ENCODE data around the gene BTRC. TPM values are rescaled to one million over a fixed set of nuclear protein-coding genes. Genes with fewer than 3 reads are reported as not detected.

BTRC gene
- total and polyA plus RNA-seq, 7 donors: 6.1 to 19.3 (median 16.4) TPM

- H3K4me3 ChIP-seq: no peak overlapping the region
- DNase-seq: peak in 1 of 2 donors; percentile 38
- 39 to 48% (median 41%) methylated on average over 13 of the region's 13 CpGs for WGBS, 3 donors
- intact Hi-C loops (cut with DNase I): no loop called here
- H3K9me3 ChIP-seq: no peaks in the 10 kb centered on the region
- peaks cover 5% of the 10 kb centered on the region for H3K4me1 ChIP-seq
- peak; percentile 81 to 93 (median 88) for ATAC-seq
- H3K27me3 ChIP-seq (ENCODE audit: insufficient read depth in 3 of 3, low read length in 2 of 3): no peaks in the 10 kb centered on the region
- H3K36me3 ChIP-seq (ENCODE audit: insufficient read depth in 1 of 2, low read depth in 1 of 2): peaks cover 0 to 10% of the 10 kb centered on the region in 2 donors
- TF ChIP-seq, protein P1, sequence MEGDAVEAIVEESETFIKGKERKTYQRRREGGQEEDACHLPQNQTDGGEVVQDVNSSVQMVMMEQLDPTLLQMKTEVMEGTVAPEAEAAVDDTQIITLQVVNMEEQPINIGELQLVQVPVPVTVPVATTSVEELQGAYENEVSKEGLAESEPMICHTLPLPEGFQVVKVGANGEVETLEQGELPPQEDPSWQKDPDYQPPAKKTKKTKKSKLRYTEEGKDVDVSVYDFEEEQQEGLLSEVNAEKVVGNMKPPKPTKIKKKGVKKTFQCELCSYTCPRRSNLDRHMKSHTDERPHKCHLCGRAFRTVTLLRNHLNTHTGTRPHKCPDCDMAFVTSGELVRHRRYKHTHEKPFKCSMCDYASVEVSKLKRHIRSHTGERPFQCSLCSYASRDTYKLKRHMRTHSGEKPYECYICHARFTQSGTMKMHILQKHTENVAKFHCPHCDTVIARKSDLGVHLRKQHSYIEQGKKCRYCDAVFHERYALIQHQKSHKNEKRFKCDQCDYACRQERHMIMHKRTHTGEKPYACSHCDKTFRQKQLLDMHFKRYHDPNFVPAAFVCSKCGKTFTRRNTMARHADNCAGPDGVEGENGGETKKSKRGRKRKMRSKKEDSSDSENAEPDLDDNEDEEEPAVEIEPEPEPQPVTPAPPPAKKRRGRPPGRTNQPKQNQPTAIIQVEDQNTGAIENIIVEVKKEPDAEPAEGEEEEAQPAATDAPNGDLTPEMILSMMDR (IDR thresholded peaks at IDR 0.05): no peak
- peak overlapping the region; percentile 73 for H3K27ac ChIP-seq
Observed at GRCh38 chr10:101595591-101596433, 241.8 kb downstream of the BTRC start.

GRCh38 chr10:101597091-101597900 lies 243.3 kb downstream of the BTRC start:
- Histone ChIP-seq H3K27me3 (ENCODE audit: insufficient read depth in 3 of 3, low read length in 2 of 3) (no peaks in the 10 kb centered on the region), H3K4me1 (peaks cover 5% of the 10 kb centered on the region), H3K4me3 (no peak overlapping the region), H3K36me3 (ENCODE audit: insufficient read depth in 1 of 2, low read depth in 1 of 2) (peaks cover 0 to 10% of the 10 kb centered on the region in 2 donors), H3K27ac (no peak overlapping the region), H3K9me3 (no peaks in the 10 kb centered on the region)
- no peak for ATAC-seq
- WGBS, 3 donors: 78 to 86% (median 82%) methylated on average over 14 of the region's 14 CpGs
- TF ChIP-seq, protein P1 (IDR thresholded peaks at IDR 0.05): no peak
- peak in 1 of 2 donors; percentile 12 for DNase-seq
- intact Hi-C loops (cut with DNase I): no loop called here

DNA sequence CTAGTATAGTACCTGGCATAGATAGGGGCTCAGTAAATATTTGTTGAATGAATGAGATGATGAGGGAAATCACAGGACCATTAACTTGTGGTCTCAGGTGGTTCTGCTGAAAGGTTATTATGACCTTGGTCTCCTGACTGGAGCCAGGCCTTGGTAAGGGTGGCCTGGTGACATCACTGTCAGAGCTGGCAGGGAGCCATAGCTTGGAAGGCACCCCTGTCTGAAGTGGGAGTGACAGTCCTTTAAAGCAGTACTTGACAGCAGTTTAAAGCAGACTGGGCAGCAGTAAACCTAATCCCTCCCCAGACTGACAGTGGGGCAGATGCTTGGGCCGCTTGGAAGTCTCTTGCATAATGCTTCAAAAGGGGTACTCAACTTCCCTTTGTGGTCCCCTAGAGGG lies 247.6 kb downstream of the BTRC start:
- Histone ChIP-seq H3K9me3 (no peaks in the 10 kb centered on the region), H3K4me1 (no peaks in the 10 kb centered on the region), H3K4me3 (no peak overlapping the region), H3K27me3 (ENCODE audit: insufficient read depth in 3 of 3, low read length in 2 of 3) (no peaks in the 10 kb centered on the region), H3K27ac (no peak overlapping the region), H3K36me3 (ENCODE audit: insufficient read depth in 1 of 2, low read depth in 1 of 2) (peaks cover 0 to 28% of the 10 kb centered on the region in 2 donors)
- TF ChIP-seq, protein P1 (IDR thresholded peaks at IDR 0.05): no peak
- 76 to 80% (median 79%) methylated on average over 1 of the region's 1 CpG for WGBS, 3 donors
- DNase-seq (no peak), ATAC-seq (peak in 1 of 4 donors; percentile 25)
- intact Hi-C loops (cut with DNase I): loop anchor here in 1 of 2 donors (5.0 kb wide), 1 partner anchor 106 kb away; no protein-coding TSS in a partner anchor

GRCh38 chr10:101602761-101603398 lies 248.9 kb downstream of the BTRC start:
- ATAC-seq (peak; percentile 86 to 94 (median 90)), DNase-seq (peak; percentile 70 to 86)
- Histone ChIP-seq H3K36me3 (ENCODE audit: insufficient read depth in 1 of 2, low read depth in 1 of 2) (peaks cover 0 to 36% of the 10 kb centered on the region in 2 donors), H3K9me3 (no peaks in the 10 kb centered on the region), H3K27ac (no peak overlapping the region), H3K4me3 (no peak overlapping the region), H3K4me1 (no peaks in the 10 kb centered on the region), H3K27me3 (ENCODE audit: insufficient read depth in 3 of 3, low read length in 2 of 3) (no peaks in the 10 kb centered on the region)
- intact Hi-C loops (cut with DNase I): loop anchor here (1.0 to 5.0 kb wide), 3 partner anchors 104 to 178 kb away; no protein-coding TSS in a partner anchor
- 44 to 60% (median 45%) methylated on average over 6 of the region's 6 CpGs for WGBS, 3 donors
- TF ChIP-seq, protein P1 (IDR thresholded peaks at IDR 0.05): peak; percentile 87

Other genes with a start within 250 kb of the BTRC start
- not detected for gene TLX1, start 222.9 kb upstream of the BTRC start, total RNA-seq
- gene TLX1, start 222.9 kb upstream of the BTRC start, polyA plus RNA-seq: not detected
- 10 to 100 TPM in 1 of 4 donors, 1 to 10 TPM in 3; 6.2 to 12.3 (median 7.5) TPM for gene LBX1, start 124.7 kb upstream of the BTRC start, total RNA-seq
- 1 to 10 TPM; 1.8 to 7.9 (median 4.9) TPM for gene LBX1, start 124.7 kb upstream of the BTRC start, polyA plus RNA-seq
- gene POLL, start 234.1 kb downstream of the BTRC start, total RNA-seq: 10 to 100 TPM; 21.2 to 29.3 (median 23.8) TPM
- 10 to 100 TPM; 19.0 to 24.1 (median 21.6) TPM for gene POLL, start 234.1 kb downstream of the BTRC start, polyA plus RNA-seq
- gene DPCD, start 234.2 kb downstream of the BTRC start, total RNA-seq: 10 to 100 TPM in 2 of 4 donors, 1 to 10 TPM in 2; 6.6 to 12.2 (median 9.9) TPM
- gene DPCD, start 234.2 kb downstream of the BTRC start, polyA plus RNA-seq: 10 to 100 TPM; 13.1 to 27.4 (median 15.1) TPM

Data from psoas muscle (tissue), 8 donors.